Prostate gland (tissue), 2 donors: ENCODE results near the gene KCND3. TPM values are rescaled to one million over a fixed set of nuclear protein-coding genes. Genes with fewer than 3 reads are reported as not detected.

ENCODE experiments used
- DNase-seq: peaks from one replicate; pipeline ENCODE4 v3.0.0-alpha.2; 2019; ENCODE audit warnings: low spot score
- H3K27ac ChIP-seq, 2 donors: fragments of 200-600 bp; sonication (generic); 2 replicates each; pipeline ENCODE4 v1.5.1; 2017 to 2019
- H3K27me3 ChIP-seq: fragments of 200-600 bp; sonication (generic); replicated peaks from 2 replicates; pipeline ENCODE4 v1.5.1; 2019; ENCODE audit not compliant: insufficient read depth
- H3K36me3 ChIP-seq, 2 donors: fragments of 200-600 bp; sonication (generic); 1 replicate in 1 of 2; 2 replicates in 1 of 2; pipeline versions ENCODE4 v1.5.1 to v1.8.1; 2017 to 2019
- H3K4me1 ChIP-seq: fragments of 200-600 bp; sonication (generic); replicated peaks from 2 replicates; pipeline ENCODE4 v1.5.1; 2019
- H3K4me3 ChIP-seq, 2 donors: fragments of 200-600 bp; sonication (generic); 2 replicates each; pipeline ENCODE4 v1.5.1; 2017 to 2019
- H3K9me3 ChIP-seq: fragments of 200-600 bp; sonication (generic); 2 replicates; pipeline ENCODE4 v1.5.1; 2017
- POLR2A ChIP-seq: fragments of 450-650 bp; IDR thresholded peaks from one replicate; pipeline ENCODE4 v1.6.1; 2016; ENCODE audit warnings: antibody characterized with exemption, mild to moderate bottlenecking
- POLR2AphosphoS5 ChIP-seq: sonication (generic); formaldehyde crosslinking; IDR thresholded peaks from one replicate; pipeline ENCODE4 v1.6.1; 2017; ENCODE audit warnings: antibody characterized with exemption
- WGBS: methylation state at CpG from one replicate; pipeline ENCODE4 v1.1.5; 2018; 5-methylcytosine and 5-hydroxymethylcytosine counted together
- intact Hi-C: fragments of 100-400 bp; cut with DNase I; formaldehyde crosslinking; loops from one replicate; pipeline ENCODE4 v1.14.2; 2022
- total RNA-seq, 2 donors: library from RNA; depleted of rRNA; stranded (reverse); fragments of >200 nt; gene quantifications; one replicate each; pipeline ENCODE4 v1.1.0, GENCODE V29; 2016
- TF ChIP-seq, protein P1 (sequence below), 4 experiments: fragments of 200-600 bp in 2 of 4; fragments of 450-650 bp in 2 of 4; sonication (generic) in 2 of 4; IDR thresholded peaks; 1 replicate in 3 of 4; 2 replicates in 1 of 4; pipeline ENCODE4 v1.5.1; 2016 to 2019; ENCODE audit warnings: antibody characterized with exemption in 4 of 4, mild to moderate bottlenecking in 2 of 4, moderate library complexity in 2 of 4

The KCND3 gene
- total RNA-seq, 2 donors from 2014 or later = 17.1 to 27.3 TPM

DNA sequence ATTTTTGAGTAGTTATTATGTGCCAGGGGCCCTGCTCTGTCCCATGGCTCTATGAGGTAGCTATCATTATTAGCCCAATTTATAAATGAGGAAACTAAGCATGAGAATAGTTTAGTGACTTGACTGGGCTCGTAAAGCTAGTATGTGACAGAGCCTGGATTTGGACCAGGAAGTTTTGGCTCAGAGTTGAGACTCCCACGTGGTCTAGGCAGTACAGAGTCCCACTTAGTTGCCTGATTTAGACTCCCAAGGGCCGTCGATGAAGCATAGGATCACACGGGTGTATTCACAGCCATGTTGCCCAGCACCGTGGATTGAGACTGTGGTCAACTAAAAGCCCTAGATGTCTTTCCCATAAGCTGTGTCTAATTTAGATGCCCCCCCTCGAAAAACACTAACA is 152.1 kb downstream of the KCND3 start:
- TF ChIP-seq, protein P1, sequence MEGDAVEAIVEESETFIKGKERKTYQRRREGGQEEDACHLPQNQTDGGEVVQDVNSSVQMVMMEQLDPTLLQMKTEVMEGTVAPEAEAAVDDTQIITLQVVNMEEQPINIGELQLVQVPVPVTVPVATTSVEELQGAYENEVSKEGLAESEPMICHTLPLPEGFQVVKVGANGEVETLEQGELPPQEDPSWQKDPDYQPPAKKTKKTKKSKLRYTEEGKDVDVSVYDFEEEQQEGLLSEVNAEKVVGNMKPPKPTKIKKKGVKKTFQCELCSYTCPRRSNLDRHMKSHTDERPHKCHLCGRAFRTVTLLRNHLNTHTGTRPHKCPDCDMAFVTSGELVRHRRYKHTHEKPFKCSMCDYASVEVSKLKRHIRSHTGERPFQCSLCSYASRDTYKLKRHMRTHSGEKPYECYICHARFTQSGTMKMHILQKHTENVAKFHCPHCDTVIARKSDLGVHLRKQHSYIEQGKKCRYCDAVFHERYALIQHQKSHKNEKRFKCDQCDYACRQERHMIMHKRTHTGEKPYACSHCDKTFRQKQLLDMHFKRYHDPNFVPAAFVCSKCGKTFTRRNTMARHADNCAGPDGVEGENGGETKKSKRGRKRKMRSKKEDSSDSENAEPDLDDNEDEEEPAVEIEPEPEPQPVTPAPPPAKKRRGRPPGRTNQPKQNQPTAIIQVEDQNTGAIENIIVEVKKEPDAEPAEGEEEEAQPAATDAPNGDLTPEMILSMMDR (IDR thresholded peaks at IDR 0.05) = no peak
- TF ChIP-seq POLR2AphosphoS5 (no peak), POLR2A (no peak)
- H3K36me3 ChIP-seq = no peaks in the 10 kb centered on the region
- no peak for DNase-seq
- H3K9me3 ChIP-seq = no peaks in the 10 kb centered on the region
- no peaks in the 10 kb centered on the region for H3K4me1 ChIP-seq
- no peak overlapping the region for H3K27ac ChIP-seq
- H3K27me3 ChIP-seq = no peaks in the 10 kb centered on the region
- WGBS = 50% methylated on average over 7 of the region's 7 CpGs
- no peak overlapping the region for H3K4me3 ChIP-seq
- intact Hi-C loops = no loop called here

DNA sequence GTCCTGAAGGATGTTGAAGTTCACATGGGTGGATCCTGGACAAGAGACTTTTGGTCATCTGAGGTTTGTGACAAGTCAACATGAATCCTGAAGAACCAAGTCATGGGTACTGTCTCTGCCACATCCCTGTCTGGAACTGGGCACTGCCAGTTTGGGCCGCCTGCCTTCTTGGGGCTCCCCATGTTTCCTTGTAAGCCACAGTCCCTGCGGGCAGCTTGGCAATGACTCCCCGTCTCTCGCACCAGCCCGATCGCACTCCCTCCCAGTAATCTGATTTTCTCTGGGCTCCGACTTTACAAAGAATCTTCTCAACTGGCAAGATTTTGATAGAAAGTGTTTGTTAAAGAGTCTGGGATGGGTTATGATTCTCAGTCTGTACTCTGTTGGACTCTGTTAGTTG is 153.4 kb downstream of the KCND3 start:
- 98% methylated on average over 7 of the region's 7 CpGs for WGBS
- Histone ChIP-seq H3K27ac (no peak overlapping the region), H3K27me3 (no peaks in the 10 kb centered on the region), H3K36me3 (no peaks in the 10 kb centered on the region), H3K9me3 (no peaks in the 10 kb centered on the region), H3K4me1 (no peaks in the 10 kb centered on the region), H3K4me3 (no peak overlapping the region)
- no peak for DNase-seq
- TF ChIP-seq, protein P1 (IDR thresholded peaks at IDR 0.05) = no peak
- TF ChIP-seq POLR2AphosphoS5 (no peak), POLR2A (no peak)
- intact Hi-C loops = no loop called here

DNA sequence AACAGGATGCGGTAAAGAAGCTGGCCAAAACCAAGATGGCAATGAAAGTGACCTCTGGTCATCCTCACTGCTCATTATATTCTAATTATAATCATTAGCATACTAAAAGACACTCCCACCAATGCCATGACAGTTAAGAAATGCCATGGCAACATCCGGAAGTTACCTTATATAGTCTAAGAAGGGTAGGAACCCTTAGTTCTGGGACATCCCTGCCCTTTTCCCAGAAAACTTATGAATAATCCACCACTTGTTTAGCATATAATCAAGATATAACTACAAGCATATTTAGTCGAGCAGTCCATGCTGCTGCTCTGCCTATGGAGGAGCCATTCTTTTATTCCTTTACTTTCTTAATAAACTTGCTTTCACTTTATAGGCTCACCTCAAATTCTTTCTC is 154.0 kb downstream of the KCND3 start:
- WGBS = 88% methylated on average over 3 of the region's 3 CpGs
- Histone ChIP-seq H3K4me3 (no peak overlapping the region), H3K9me3 (no peaks in the 10 kb centered on the region), H3K4me1 (no peaks in the 10 kb centered on the region), H3K27ac (no peak overlapping the region), H3K36me3 (no peaks in the 10 kb centered on the region), H3K27me3 (no peaks in the 10 kb centered on the region)
- TF ChIP-seq, protein P1 (IDR thresholded peaks at IDR 0.05) = no peak
- TF ChIP-seq POLR2A (no peak), POLR2AphosphoS5 (no peak)
- DNase-seq = no peak
- intact Hi-C loops = no loop called here

DNA sequence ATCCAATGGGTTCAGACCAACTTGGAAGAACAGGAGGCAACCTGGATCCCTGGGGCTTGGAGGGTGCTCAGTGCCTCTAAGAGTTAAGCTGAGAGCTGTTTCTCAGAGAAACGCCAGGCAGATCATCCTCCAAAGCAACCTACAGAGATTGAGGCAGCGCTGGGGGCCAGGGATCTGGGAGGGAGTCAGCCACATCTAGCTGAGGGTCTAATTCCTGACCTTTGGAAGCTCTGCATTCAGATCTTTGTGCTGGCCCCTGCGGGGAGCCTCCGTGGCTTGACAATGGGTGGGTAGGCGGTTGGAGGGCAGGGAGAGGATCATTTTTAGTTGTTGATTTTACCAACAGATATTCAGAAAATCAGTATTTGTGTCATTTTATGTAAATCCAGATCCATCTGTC is 154.5 kb downstream of the KCND3 start:
- H3K36me3 ChIP-seq = no peaks in the 10 kb centered on the region
- WGBS = 85% methylated on average over 5 of the region's 5 CpGs
- no peaks in the 10 kb centered on the region for H3K27me3 ChIP-seq
- intact Hi-C loops = no loop called here
- no peak for TF ChIP-seq POLR2AphosphoS5
- no peaks in the 10 kb centered on the region for H3K4me1 ChIP-seq
- H3K4me3 ChIP-seq = no peak overlapping the region
- DNase-seq = no peak
- no peaks in the 10 kb centered on the region for H3K9me3 ChIP-seq
- no peak overlapping the region for H3K27ac ChIP-seq

DNA sequence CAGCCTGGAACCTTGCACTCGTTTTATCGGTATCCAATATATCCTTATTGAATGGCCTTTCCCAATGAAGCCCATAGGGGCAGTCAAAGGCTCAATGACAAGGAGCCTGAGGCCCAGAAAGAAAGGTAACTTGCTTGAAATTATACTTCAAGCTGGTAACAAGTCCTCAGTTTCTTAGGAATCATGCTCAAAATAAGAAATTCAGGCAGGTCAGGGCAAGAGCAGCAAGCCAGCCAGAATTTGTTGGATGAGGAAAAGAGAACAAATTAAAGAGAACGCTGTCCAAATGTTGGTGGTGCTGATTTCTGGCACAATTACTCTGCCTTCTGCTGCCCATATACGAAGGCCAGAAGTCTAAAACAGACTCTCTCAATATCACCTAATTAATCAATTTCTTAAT is 156.1 kb downstream of the KCND3 start:
- Histone ChIP-seq H3K9me3 (no peaks in the 10 kb centered on the region), H3K4me3 (no peak overlapping the region), H3K4me1 (no peaks in the 10 kb centered on the region), H3K27me3 (no peaks in the 10 kb centered on the region), H3K36me3 (no peaks in the 10 kb centered on the region), H3K27ac (no peak overlapping the region)
- 69% methylated on average over 4 of the region's 4 CpGs for WGBS
- intact Hi-C loops = no loop called here
- TF ChIP-seq POLR2A (no peak), POLR2AphosphoS5 (no peak)
- TF ChIP-seq, protein P1 (IDR thresholded peaks at IDR 0.05) = no peak
- no peak for DNase-seq
